ENCODE data around the gene TGFBRAP1.

Gene TGFBRAP1

GRCh38 chr2:105238664-105239240 lies 90.8 kb downstream of the TGFBRAP1 start:
- H3K4me1 ChIP-seq (ENCODE audit: low read length), result no peaks in the 10 kb centered on the region
- no peaks in the 10 kb centered on the region for H3K36me3 ChIP-seq (replicated peaks; ENCODE audit: insufficient read depth, low read length)
- TF ChIP-seq CTCF (IDR thresholded peaks at IDR 0.05; ENCODE audit: low read length), result no peak
- TF ChIP-seq EZH2 (optimal IDR thresholded peaks at IDR 0.05; ENCODE audit: low read depth, low read length), result no peak
- no peak for TF ChIP-seq EZH2phosphoT487 (IDR thresholded peaks at IDR 0.05; ENCODE audit: low read length)
- no peaks in the 10 kb centered on the region for H3K9me2 ChIP-seq (replicated peaks; ENCODE audit: insufficient read depth, low read length)
- no peaks in the 10 kb centered on the region for H3K27me3 ChIP-seq (replicated peaks; ENCODE audit: insufficient read depth, low read length)
- no peak overlapping the region for H3K4me2 ChIP-seq (ENCODE audit: low read depth, low read length)
- no peaks in the 10 kb centered on the region for H3K79me2 ChIP-seq (ENCODE audit: low read length)
- H4K20me1 ChIP-seq (ENCODE audit: insufficient read depth, low read length), result no peaks in the 10 kb centered on the region
- no peak for DNase-seq
- H3K9me3 ChIP-seq (replicated peaks; ENCODE audit: insufficient read depth, low read length), result no peaks in the 10 kb centered on the region
- no peak overlapping the region for H2AFZ ChIP-seq (ENCODE audit: low read length)
- no peak overlapping the region for H3K4me3 ChIP-seq (ENCODE audit: low read length)
- H3K27ac ChIP-seq (ENCODE audit: low read length), result no peak overlapping the region
- no peaks in the 10 kb centered on the region for H3F3A ChIP-seq (ENCODE audit: insufficient read depth, low read length)
- no peak overlapping the region for H3K9ac ChIP-seq (ENCODE audit: low read length)

- H3K4me2 ChIP-seq (ENCODE audit: low read depth, low read length), result no peak overlapping the region
- no peaks in the 10 kb centered on the region for H3K36me3 ChIP-seq (replicated peaks; ENCODE audit: insufficient read depth, low read length)
- DNase-seq, result no peak
- no peaks in the 10 kb centered on the region for H3K27me3 ChIP-seq (replicated peaks; ENCODE audit: insufficient read depth, low read length)
- H3K4me3 ChIP-seq (ENCODE audit: low read length), result no peak overlapping the region
- H3K27ac ChIP-seq (ENCODE audit: low read length), result no peak overlapping the region
- H3K4me1 ChIP-seq (ENCODE audit: low read length), result no peaks in the 10 kb centered on the region
- no peaks in the 10 kb centered on the region for H3K9me2 ChIP-seq (replicated peaks; ENCODE audit: insufficient read depth, low read length)
- H2AFZ ChIP-seq (ENCODE audit: low read length), result no peak overlapping the region
- TF ChIP-seq CTCF (IDR thresholded peaks at IDR 0.05; ENCODE audit: low read length) (no peak), EZH2phosphoT487 (IDR thresholded peaks at IDR 0.05; ENCODE audit: low read length) (no peak), EZH2 (optimal IDR thresholded peaks at IDR 0.05; ENCODE audit: low read depth, low read length) (no peak)
- no peaks in the 10 kb centered on the region for H3K79me2 ChIP-seq (ENCODE audit: low read length)
- H4K20me1 ChIP-seq (ENCODE audit: insufficient read depth, low read length), result no peaks in the 10 kb centered on the region
- no peaks in the 10 kb centered on the region for H3K9me3 ChIP-seq (replicated peaks; ENCODE audit: insufficient read depth, low read length)
- H3K9ac ChIP-seq (ENCODE audit: low read length), result no peak overlapping the region
- H3F3A ChIP-seq (ENCODE audit: insufficient read depth, low read length), result no peaks in the 10 kb centered on the region
Measured at GRCh38 chr2:105237045-105237765, 92.3 kb downstream of the TGFBRAP1 start.

GRCh38 chr2:105236060-105236424 lies 93.5 kb downstream of the TGFBRAP1 start:
- no peaks in the 10 kb centered on the region for H4K20me1 ChIP-seq (ENCODE audit: insufficient read depth, low read length)
- H3K4me2 ChIP-seq (ENCODE audit: low read depth, low read length), result no peak overlapping the region
- no peak for TF ChIP-seq EZH2 (optimal IDR thresholded peaks at IDR 0.05; ENCODE audit: low read depth, low read length)
- TF ChIP-seq EZH2phosphoT487 (IDR thresholded peaks at IDR 0.05; ENCODE audit: low read length), result no peak
- no peak for TF ChIP-seq CTCF (IDR thresholded peaks at IDR 0.05; ENCODE audit: low read length)
- no peaks in the 10 kb centered on the region for H3K4me1 ChIP-seq (ENCODE audit: low read length)
- no peak overlapping the region for H3K4me3 ChIP-seq (ENCODE audit: low read length)
- H3K9ac ChIP-seq (ENCODE audit: low read length), result no peak overlapping the region
- no peaks in the 10 kb centered on the region for H3F3A ChIP-seq (ENCODE audit: insufficient read depth, low read length)
- no peak for DNase-seq
- no peaks in the 10 kb centered on the region for H3K27me3 ChIP-seq (replicated peaks; ENCODE audit: insufficient read depth, low read length)
- no peak overlapping the region for H2AFZ ChIP-seq (ENCODE audit: low read length)
- no peaks in the 10 kb centered on the region for H3K79me2 ChIP-seq (ENCODE audit: low read length)
- no peaks in the 10 kb centered on the region for H3K9me2 ChIP-seq (replicated peaks; ENCODE audit: insufficient read depth, low read length)
- H3K36me3 ChIP-seq (replicated peaks; ENCODE audit: insufficient read depth, low read length), result no peaks in the 10 kb centered on the region
- no peaks in the 10 kb centered on the region for H3K9me3 ChIP-seq (replicated peaks; ENCODE audit: insufficient read depth, low read length)
- no peak overlapping the region for H3K27ac ChIP-seq (ENCODE audit: low read length)
